ENCODE data around the gene DDT. TPM values are rescaled to one million over a fixed set of nuclear protein-coding genes. Genes with fewer than 3 reads are reported as not detected.
"Not testable (repeated sequence)": the region's sequence is repeated elsewhere in the genome, so short reads cannot be mapped to it uniquely, and the experiment has no call there.

DDT gene
- total RNA-seq, 1 experiment from 2014 or later, result 134 TPM

DNA sequence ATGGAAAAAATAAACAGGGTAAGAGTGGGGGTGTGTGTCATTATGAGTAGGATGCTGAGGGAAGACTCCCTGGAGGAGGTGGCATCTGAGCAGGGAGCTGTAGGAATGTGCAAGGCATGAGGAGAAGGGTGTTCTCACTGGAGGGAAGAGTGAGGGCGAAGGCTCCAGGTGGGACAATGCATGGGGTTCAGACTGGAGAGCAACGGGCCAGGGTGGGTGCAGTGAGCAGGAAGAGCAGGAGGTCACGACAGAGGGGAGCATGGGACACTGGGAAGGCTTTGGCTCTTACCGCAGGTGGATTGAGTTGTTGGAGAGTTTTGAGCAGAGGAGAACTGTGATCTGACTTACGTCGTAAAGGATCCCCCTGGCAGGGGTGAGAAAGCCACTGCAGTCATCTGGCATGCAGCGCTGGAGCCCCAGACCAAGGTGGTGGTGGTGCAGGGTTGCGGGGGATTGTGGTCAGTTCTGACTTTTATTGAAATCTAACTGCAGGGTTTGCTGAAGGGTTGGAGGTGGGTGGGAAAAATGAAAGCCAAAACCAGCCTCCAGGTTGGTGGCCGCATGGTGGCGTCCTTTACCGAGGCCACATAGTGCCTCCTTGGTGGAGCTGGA is 21.3 kb downstream of the DDT start:
- not testable (repeated sequence) for DNase-seq (ENCODE audit: low read depth)

- DNase-seq (ENCODE audit: low read depth), result not testable (repeated sequence)
Observed at GRCh38 chr22:23951383-23951782, 22.9 kb downstream of the DDT start.

DNA sequence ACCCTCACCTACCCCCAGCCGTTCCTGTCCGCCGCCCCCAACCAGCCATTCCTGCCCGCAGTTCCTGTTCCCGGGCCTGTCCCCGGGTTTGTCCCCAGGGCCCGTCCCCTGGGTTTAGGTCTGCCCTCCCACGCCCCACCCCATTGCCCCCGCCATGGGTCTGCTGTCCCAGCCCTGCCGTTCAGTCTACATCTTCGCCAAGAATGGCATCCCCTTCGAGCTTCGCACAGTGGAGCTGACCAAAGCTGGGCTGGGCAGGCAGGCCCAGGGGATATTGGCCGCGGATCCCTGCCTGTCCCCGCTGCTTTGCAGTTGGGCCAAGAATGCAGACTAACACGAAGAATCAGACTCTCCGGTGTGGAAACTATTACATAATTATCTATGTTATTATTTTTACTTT is 24.5 kb downstream of the DDT start:
- DNase-seq (ENCODE audit: low read depth), result not testable (repeated sequence)

DNA sequence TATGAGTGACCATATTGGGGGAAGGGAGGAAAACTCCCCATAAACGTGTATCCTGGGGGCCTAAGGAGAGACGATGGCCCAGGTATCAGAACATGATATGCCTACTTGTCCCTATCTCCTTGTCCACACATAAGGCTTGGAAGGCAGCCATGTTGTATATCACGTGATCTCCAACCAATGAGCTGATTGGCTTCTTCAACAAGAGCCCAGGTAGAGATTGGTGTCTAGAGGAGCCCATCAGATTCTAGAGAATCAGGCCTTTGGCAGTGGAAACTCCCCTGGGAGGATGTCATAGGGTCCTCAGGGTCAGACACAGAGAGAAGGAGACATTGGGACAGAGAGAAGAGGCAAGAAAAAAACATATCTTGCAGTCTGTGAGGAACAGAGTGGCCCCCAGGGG is 26.9 kb downstream of the DDT start:
- DNase-seq (ENCODE audit: low read depth), result not testable (repeated sequence)

- DNase-seq (ENCODE audit: low read depth), result not testable (repeated sequence)
Observed at GRCh38 chr22:23940166-23940565, 34.1 kb downstream of the DDT start.

DNA sequence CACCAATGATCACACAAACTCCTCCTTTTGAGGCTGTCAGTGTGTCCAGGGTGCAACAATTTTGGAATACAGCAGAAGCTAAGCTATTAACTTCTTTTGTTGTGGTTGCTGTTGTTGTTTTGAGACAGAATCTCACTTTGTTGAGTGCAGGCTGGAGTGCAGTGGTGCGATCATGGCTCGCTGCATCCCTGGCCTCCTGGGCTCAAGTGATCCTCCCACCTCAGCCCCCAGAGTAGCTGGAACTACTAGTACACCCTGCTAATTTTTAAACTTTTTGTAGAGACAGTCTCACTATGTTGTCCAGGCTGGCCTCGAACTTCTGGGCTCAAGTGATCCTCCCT is 35.3 kb downstream of the DDT start:
- DNase-seq (ENCODE audit: low read depth), result no peak

DNA sequence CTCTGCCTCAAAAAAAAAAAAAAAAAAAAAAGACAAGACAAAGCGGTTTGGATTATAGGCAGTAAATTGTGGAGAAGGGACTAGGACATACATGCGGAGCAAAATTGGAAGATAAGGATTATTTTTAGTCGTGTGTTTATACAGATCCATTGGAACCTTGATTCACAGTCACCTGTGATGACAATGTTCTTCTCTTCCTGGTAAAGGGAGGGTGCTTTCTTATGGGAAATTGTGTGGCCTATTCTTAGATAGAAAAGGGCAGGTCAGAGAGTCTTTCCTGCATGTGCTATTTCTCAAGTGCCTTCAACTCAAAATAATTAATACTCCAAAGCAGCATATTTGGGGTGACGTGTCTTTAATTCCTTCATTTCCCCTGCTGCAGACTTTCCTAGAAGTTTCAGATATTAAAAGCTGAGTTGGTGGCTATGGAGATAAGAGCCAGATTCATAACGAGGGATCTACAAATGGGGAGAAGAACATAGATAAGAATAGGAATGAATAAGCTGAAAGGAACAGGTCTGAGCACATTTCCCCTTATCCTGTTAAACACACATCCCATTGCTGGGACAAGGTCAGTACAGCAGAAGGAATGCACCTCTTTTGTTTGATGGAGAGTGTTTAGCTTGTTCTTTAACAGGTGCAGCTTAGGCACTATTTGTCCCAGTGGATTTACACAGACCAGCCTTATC is 35.8 kb downstream of the DDT start:
- DNase-seq (ENCODE audit: low read depth), result no peak

GRCh38 chr22:23926561-23926960 is 47.7 kb downstream of the DDT start:
- no peak for DNase-seq (ENCODE audit: low read depth)

DNA sequence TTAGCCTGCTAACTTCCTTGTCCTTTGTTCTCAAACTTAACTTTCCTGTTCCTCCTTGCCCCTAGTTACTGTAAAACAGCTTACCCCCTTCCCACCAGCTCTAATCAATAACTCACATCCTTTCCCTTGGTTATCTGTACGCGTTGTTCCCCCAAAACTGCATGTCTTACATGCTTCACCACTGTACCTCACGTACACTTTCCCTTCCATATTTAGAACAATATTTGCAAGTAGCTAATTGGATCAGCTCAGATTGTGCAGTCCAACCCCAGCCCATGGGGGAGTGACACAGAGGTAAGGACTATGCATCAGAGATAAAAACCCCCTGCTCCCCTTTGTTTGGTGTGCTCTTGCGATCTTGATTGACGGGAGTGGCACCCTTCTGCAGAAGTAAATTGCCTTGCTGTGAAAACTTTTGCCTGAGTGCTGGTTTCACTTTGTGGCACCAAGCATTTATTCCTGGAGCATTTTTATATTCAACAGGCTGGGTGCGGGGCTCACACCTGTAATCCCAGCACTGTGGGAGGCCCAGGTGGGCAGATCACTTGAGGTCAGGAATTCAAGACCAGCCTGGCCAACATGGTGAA is 49.1 kb downstream of the DDT start:
- DNase-seq (ENCODE audit: low read depth), result no peak

GRCh38 chr22:23922921-23923320 is 51.3 kb downstream of the DDT start:
- DNase-seq (ENCODE audit: low read depth), result no peak

DNA sequence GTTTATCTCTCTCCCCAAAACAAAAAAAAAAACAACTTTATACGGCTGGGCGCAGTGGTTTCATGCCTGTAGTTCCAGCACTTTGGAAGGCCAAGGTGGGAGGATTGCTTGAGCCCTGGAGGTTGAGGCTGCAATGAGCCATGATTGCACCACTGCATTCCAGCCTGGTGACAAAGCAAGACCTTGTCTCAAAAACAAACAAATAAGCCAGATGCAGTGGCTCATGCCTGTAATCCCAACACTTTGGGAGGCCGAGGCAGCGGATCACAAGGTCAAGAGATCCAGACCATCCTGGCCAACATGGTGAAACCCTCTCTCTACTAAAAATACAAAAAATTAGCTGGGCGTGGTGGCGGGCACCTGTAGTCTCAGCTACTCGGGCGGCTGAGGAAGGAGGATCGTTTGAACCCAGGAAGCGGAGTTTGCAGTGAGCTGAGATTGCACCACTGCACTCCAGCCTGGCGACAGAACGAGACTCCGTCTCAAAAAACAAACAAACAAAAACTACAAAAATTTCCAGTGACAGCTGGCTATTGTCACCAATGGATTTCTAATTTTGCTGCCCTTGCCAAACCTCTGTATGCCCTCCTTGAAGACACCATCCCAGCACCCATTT is 52.5 kb downstream of the DDT start:
- DNase-seq (ENCODE audit: low read depth), result peak; percentile 41

Other genes with a start within 250 kb of the DDT start
- gene ZNF70, start 223.3 kb downstream of the DDT start, total RNA-seq (2014; rRNA removed), result 2.2 TPM in 2 replicates
- gene VPREB3, start 220.0 kb downstream of the DDT start, total RNA-seq (2014; rRNA removed), result not detected in 2 replicates
- 0.06 TPM in 1 of 2 replicates, not detected in the other for gene C22orf15, start 211.5 kb downstream of the DDT start, total RNA-seq (2014; rRNA removed)
- gene CHCHD10, start 206.5 kb downstream of the DDT start, total RNA-seq (2014; rRNA removed), result 0.19 and 0.46 TPM in 2 replicates
- gene MMP11, start 201.6 kb downstream of the DDT start, total RNA-seq (2014; rRNA removed), result 5.5 and 7.1 TPM in 2 replicates
- 77.1 and 90.0 TPM in 2 replicates for gene SMARCB1, start 187.5 kb downstream of the DDT start, total RNA-seq (2014; rRNA removed)
- gene DERL3, start 135.4 kb downstream of the DDT start, total RNA-seq (2014; rRNA removed), result 0.23 TPM in 1 of 2 replicates, not detected in the other
- 6.5 and 8.6 TPM in 2 replicates for gene SLC2A11, start 116.6 kb downstream of the DDT start, total RNA-seq (2014; rRNA removed)
- 512 and 577 TPM in 2 replicates for gene MIF, start 80.1 kb downstream of the DDT start, total RNA-seq (2014; rRNA removed)
- gene GSTT2B, start 13.2 kb downstream of the DDT start, total RNA-seq (2014; rRNA removed), result 1.5 and 3.0 TPM in 2 replicates
- 0.11 TPM in 1 of 2 replicates, not detected in the other for gene DDTL, start 7.6 kb downstream of the DDT start, total RNA-seq (2014; rRNA removed)
- 0.11 TPM in 1 of 2 replicates, not detected in the other for gene GSTT2, start 5.7 kb upstream of the DDT start, total RNA-seq (2014; rRNA removed)
- not detected in 2 replicates for gene GSTT4, start 31.0 kb upstream of the DDT start, total RNA-seq (2014; rRNA removed)
- 30.3 and 30.5 TPM in 2 replicates for gene CABIN1, start 36.9 kb upstream of the DDT start, total RNA-seq (2014; rRNA removed)
- gene SUSD2, start 207.0 kb upstream of the DDT start, total RNA-seq (2014; rRNA removed), result 0.23 and 0.26 TPM in 2 replicates

All from LHCN-M2 (cell line).